Panc1 (cell line): ENCODE data around the gene TPRG1L.

Experiments
- CTCF ChIP-seq: fragments of 450-650 bp; IDR thresholded peaks from 2 replicates; pipeline ENCODE4 v1.5.1; 2017; ENCODE audit warnings: mild to moderate bottlenecking
- POLR2AphosphoS5 ChIP-seq: IDR thresholded peaks from 2 replicates; pipeline ENCODE4 v1.6.1; 2012; ENCODE audit warnings: mild to moderate bottlenecking, low read depth, low read length, moderate library complexity
- TF ChIP-seq, protein P1 (sequence below), 2 experiments: IDR thresholded peaks; 2 replicates each; pipeline ENCODE4 v1.6.1; 2011 to 2012; ENCODE audit warnings: low read depth in 2 of 2, control low read depth in 1 of 2, low read length in 1 of 2, mild to moderate bottlenecking in 1 of 2, moderate library complexity in 1 of 2; ENCODE audit not compliant: insufficient read depth in 1 of 2

GRCh38 chr1:3606779-3607702, 17.8 kb upstream of the TPRG1L start:
- TF ChIP-seq CTCF, result no peak
- TF ChIP-seq, protein P1, sequence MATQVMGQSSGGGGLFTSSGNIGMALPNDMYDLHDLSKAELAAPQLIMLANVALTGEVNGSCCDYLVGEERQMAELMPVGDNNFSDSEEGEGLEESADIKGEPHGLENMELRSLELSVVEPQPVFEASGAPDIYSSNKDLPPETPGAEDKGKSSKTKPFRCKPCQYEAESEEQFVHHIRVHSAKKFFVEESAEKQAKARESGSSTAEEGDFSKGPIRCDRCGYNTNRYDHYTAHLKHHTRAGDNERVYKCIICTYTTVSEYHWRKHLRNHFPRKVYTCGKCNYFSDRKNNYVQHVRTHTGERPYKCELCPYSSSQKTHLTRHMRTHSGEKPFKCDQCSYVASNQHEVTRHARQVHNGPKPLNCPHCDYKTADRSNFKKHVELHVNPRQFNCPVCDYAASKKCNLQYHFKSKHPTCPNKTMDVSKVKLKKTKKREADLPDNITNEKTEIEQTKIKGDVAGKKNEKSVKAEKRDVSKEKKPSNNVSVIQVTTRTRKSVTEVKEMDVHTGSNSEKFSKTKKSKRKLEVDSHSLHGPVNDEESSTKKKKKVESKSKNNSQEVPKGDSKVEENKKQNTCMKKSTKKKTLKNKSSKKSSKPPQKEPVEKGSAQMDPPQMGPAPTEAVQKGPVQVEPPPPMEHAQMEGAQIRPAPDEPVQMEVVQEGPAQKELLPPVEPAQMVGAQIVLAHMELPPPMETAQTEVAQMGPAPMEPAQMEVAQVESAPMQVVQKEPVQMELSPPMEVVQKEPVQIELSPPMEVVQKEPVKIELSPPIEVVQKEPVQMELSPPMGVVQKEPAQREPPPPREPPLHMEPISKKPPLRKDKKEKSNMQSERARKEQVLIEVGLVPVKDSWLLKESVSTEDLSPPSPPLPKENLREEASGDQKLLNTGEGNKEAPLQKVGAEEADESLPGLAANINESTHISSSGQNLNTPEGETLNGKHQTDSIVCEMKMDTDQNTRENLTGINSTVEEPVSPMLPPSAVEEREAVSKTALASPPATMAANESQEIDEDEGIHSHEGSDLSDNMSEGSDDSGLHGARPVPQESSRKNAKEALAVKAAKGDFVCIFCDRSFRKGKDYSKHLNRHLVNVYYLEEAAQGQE (IDR thresholded peaks at IDR 0.05; ENCODE audit: insufficient read depth in 1 of 2, low read depth in 2 of 2, low read length in 1 of 2), result no peak
- TF ChIP-seq POLR2AphosphoS5, result no peak
